GM21526 (cell line): ENCODE measurements around the gene DYNAP.

Experiments
- ATAC-seq: cut with Tn5 transposase; IDR thresholded peaks from one replicate; pipeline ENCODE4 v1.9.1; 2021; ENCODE audit warnings: moderate library complexity; ENCODE audit not compliant: unreplicated experiment, low FRiP score

DYNAP gene

GRCh38 chr18:54630963-54631362, 39.9 kb downstream of the DYNAP start:
- no peak for ATAC-seq

- no peak for ATAC-seq
Observed at GRCh38 chr18:54636217-54636616, 45.2 kb downstream of the DYNAP start.

- ATAC-seq, result no peak
Observed at GRCh38 chr18:54641734-54642133, 50.7 kb downstream of the DYNAP start.

- ATAC-seq, result no peak
Observed at GRCh38 chr18:54647176-54647575, 56.1 kb downstream of the DYNAP start.
